HG02852 (cell line): ENCODE results near the gene C5AR1.
"Not testable (repeated sequence)": the region's sequence is repeated elsewhere in the genome, so short reads cannot be mapped to it uniquely, and the experiment has no call there.

ENCODE experiments used
- ATAC-seq: cut with Tn5 transposase; IDR thresholded peaks from one replicate; pipeline ENCODE4 v1.9.1; 2021; ENCODE audit warnings: mild to moderate bottlenecking, moderate library complexity; ENCODE audit not compliant: unreplicated experiment

The C5AR1 gene

DNA sequence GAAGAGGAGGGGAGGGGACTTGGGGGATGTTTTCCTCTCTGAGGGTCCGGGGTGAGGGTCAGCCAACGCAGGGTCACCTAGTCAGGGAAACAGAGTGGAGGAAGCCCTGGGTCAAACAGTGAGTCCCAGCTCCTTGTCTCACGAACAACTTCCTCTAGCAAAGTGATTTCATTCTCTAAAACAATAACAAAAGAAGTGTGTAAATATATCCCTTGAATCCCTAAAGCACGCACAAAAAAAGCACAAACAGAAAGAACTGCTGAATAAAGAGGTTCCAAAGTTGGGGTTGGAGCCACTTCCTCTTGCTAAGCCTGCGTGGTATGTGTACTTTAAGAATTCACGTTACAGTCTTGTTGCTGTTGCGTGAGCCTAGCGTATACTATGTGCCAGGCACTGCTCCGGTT, 20.8 kb downstream of the C5AR1 start:
- ATAC-seq = no peak

DNA sequence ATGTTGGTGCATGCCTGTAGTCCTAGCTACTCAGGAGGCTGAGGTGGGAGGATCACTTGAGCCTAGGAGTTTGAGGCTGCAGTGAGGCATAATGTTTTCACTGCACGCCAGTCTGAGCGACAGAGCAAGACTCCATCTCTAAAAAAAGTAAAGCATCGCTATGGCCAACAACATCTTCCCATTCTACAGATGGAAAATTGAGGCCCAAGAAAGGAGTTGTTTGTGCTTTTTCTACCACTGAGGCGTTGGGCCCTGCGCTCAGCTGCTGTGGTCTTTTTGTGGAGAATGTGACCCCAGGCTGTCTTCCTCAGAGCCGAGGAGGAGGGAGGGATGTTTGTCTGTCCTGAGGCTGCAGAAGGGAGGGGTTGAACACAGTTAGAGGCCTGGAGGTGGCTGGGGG, 21.8 kb downstream of the C5AR1 start:
- ATAC-seq = no peak

DNA sequence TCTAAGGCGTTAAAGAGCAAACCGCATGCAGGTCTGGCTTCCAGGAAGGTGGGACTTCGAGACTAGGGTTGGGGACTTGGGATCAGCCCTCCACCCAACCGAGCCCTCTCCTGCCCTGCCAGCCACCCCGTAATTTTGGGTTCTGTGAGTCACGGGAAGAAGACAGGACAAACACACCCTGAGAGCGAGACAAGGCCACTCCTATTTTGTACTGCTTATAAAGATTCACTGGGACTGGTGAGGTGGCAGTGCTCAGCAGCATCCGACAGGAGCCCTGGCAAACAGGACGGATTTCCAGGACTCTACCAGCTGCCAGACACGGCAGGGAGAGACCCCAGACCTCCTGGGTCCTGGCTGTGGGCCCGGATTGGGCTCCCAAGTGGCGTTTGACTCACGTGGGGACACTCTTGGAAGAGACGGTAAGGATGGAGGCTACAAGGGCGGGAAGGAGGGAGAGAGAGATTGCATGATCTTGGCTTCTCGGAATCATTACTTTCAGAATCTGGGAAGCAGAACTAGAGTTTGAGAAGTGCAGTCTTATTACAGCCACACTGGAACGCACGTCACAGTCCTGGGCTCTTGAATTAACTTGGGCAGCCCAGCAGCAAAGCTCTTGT, 22.4 kb downstream of the C5AR1 start, which contains the start of gene C5AR2:
C5AR2 (plus strand) TSS at position 245 of the 617 bp plus-strand sequence. CDS start 8,625 bp downstream, outside the sequence.
- ATAC-seq = no peak

DNA sequence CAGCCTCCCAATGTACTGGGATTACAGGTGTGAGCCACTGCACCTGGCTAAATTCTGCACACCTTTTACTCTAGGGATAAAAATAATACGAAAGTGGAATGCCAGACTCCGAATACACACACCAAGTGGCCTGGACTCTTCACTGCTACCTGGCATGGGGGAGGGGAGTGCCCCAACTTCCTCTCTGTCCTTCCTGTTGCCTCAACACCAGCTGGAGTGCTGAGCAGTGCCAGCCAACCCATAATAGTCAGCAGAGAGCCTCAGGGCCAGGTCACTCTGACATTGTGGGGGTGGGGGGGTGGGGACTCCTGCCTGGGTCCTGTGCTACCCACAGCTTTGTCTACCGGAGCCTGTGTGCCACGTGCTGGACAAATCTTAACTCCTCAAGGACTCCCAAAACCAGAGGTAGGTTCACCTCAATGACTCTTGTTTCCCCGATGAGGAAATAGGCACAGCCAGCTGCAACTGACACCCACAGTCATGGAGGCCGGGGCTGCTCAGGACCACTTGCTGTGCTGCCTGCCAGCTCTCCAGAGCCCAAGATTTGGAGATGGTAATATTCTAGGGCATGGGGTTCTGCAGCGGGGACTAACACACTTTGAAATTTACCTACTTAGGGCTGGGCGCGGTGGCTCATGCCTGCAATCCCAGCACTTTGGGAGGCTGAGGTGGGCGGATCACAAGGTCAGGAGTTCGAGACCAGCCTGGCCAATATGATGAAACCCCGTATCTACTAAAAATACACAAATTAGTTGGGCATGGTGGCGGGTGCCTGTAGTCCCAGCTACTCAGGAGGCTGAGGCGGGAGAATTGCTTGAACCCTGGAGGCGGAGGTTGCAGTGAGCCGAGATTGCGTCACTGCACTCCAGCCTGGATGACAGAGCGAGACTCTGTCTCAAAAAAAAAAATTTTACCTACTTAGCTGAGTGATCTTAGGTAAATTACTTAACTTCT, 27.4 kb downstream of the C5AR1 start:
- ATAC-seq = not testable (repeated sequence)

DNA sequence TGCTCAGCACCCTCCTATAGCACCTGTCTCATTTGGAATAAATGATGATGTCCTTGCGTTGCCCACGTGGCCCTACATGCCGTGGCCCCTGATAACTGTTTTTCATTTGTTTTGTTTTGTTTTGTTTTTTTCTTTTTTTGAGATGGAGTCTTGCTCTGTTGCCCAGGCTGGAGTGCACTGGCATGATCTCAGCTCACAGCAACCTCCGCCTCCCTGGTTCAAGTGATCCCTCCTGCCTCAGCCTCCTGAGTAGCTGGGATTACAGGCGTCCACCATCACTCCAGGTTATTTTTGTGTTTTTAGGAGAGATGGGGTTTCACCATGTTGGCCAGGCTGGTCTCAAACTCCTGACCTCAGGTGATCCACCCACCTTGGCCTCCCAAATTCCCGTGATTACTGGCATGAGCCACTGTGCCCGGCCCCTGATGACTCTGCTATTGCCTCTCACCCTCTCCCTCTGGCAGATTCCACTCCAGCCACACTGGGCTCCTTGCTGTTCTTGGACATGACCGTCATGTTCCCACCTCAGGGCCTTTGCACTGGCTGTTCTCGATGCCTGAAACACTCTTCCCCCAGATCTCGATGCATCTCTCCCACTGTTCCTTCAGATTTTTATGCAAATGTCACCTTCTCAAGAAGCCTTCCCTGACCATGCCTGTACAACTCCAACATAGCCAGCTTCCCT, 29.7 kb downstream of the C5AR1 start:
- no peak for ATAC-seq

DNA sequence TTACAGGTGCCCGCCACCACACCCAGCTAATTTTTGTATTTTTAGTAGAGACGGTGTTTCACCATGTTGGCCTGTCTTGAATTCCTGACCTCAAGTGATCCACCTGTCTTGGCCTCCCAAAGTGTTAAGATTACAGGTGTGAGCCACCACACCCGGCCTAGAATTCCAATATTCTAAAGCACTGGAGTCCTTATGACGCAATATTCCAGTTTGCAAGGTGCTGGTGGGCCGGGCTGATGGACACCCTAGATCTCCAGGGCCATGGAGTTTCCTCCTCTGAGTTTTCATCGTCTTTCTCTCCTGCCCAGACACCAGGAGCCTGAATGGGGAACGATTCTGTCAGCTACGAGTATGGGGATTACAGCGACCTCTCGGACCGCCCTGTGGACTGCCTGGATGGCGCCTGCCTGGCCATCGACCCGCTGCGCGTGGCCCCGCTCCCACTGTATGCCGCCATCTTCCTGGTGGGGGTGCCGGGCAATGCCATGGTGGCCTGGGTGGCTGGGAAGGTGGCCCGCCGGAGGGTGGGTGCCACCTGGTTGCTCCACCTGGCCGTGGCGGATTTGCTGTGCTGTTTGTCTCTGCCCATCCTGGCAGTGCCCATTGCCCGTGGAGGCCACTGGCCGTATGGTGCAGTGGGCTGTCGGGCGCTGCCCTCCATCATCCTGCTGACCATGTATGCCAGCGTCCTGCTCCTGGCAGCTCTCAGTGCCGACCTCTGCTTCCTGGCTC, 31.0 kb downstream of the C5AR1 start:
- ATAC-seq = no peak

DNA sequence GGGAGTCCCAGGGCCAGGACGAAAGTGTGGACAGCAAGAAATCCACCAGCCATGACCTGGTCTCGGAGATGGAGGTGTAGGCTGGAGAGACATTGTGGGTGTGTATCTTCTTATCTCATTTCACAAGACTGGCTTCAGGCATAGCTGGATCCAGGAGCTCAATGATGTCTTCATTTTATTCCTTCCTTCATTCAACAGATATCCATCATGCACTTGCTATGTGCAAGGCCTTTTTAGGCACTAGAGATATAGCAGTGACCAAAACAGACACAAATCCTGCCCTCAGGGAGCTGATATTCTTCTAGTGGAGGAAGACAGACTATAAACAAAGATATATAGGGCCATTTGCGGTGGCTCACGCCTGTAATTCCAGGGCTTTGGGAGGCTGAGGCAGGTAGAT, 32.1 kb downstream of the C5AR1 start:
- ATAC-seq = no peak

DNA sequence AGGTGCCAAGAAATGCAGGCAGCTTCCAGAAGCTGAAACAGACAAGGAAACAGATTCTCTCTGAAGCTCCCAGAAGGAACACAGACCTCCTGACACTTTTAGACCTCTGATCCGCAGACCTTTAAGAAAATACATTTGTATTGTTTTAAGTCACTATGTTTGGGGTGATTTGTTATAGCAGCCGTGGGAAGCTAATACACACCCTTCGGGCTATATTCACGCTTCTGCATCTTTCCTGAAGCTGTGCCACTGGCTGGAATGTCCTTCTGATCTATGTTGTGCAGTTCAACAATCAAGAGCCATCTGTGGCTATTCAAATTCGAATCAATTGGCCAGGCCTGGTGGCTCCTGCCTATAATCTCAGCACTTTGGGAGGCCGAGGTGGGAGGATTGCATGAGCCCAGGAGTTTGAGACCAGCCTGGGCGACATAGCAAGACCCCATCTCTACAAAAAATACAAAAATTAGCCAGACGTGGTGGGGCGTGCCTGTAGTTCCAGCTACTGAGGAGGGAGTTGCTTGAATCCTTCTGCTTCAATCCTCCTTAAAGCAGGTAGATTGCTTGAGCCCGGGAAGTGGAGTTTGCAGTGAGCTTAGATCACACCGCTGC, 33.6 kb downstream of the C5AR1 start:
- no peak for ATAC-seq

DNA sequence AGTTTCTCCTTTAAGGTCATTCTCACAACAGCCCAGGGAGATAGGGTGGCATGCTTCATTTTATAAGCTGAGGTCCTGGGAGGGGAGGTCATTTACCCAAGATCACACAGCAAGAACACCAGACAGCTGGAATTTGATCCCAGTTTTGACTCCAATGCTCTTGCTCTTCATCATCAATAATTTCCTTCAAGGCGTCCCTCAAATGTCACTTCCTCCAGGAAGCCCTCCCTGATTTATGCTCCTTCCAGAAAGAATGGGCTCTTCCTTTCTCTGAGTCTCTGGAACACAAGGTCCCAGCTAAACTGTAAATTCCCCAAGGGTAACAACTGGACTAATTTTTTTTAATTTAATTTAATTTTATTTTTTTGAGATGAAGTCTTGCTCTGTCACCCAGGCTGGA, 34.8 kb downstream of the C5AR1 start:
- no peak for ATAC-seq

DNA sequence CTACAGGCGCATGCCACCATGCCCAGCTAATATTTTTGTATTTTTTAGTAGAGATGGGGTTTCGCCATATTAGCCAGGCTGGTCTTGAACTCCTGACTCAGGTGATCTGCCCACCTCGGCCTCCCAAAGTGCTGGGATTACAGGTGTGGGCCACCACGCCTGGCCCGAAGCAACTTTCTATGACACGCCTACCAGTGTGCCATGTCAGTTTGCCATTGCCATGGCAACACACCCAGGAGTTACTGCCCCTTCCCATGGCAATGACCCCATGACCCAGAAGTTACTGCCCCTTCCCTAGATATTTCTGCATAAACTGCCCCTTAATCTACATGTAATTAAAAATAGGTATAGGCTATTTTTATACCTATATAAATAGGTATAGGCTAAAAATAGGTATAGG, 36.4 kb downstream of the C5AR1 start:
- ATAC-seq = not testable (repeated sequence)

DNA sequence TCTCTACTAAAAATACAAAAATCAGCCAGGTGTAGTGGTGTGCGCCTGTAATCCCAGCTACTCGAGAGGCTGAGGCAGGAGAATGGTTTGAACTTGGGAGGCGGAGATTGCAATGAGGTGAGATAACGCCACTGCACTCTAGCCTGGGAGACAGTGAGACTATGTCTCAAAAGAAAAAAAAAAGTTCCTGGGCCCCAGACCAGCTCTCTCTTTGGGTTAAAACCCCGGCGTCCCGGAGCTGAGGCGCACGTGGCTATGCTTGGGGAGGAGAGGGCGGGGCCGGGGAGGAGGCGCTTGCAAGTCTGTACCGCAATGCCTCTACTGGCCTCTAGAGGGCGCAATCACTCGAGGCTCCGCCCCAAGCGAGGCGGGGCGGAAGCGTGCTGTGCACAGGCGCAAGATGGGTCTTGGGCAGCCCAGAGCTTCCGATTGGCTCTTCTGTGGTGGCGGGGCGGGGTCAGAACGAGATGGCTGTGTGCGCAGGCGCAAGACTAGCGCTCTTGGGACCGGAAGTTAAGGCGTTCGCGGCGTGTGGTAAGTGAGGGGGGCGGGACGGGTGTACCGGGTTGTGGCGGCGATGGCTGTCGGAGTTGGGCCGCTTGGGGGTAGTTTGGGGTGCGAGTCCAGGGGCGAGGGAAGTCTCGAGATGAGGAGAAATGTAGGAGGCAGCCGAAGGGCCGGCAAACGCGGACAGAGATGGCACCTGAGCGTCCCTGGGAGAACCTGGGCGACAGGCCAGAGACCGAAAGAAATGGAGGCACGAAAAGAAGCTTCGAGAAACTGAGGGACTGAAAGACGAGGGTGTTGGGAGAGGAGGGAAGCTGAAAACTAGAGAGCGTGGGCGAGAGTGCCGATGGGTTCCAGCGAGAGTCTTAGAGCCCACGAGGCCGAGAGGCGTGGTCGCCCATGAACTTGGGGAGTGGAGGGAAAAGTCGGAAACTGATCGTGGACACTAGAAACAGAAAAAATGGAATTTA, 39.4 kb downstream of the C5AR1 start, which contains the start of gene DHX34:
DHX34 (plus strand) TSS at position 497 of the 977 bp plus-strand sequence. CDS start 3,716 bp downstream, outside the sequence.
- peak; percentile 89 for ATAC-seq

DNA sequence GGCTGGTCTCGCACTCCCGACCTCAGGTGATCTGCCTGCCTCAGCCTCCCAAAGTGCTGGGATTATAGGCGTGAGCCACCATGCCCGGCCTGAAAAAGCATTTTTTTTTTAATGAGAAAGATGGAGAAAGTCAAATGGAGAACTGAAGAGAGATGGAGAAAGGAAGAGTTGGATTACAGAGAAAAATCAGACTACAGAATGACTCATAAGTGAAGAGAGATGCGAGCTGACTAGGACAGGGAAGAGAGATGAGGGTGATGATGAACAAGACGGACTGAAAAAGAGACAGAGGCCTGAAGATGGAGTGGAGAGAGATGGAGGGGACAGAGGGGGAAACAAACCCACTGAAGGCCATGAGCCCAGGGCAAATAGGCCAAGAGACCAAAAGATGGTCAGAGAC, 41.0 kb downstream of the C5AR1 start:
- ATAC-seq = no peak

DNA sequence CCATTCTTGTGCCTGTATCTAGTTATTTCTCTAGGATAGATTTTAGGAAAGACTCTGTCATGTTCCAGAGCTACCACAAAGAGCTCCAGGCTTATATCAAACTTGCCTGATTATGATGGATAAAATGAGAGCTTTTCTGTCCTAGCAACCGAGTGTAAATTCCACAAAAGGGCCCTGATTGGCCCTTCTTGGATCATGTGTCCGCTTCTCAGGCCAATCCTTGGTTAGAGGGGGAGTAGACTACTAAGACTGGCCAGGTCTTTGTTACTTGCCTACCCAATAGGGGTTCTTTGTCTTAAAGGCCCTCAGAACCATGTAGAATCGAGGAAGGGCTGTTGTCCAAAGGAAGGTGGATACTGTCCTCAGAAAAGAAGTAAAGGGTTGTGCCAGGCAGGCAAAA, 41.9 kb downstream of the C5AR1 start:
- ATAC-seq = no peak

DNA sequence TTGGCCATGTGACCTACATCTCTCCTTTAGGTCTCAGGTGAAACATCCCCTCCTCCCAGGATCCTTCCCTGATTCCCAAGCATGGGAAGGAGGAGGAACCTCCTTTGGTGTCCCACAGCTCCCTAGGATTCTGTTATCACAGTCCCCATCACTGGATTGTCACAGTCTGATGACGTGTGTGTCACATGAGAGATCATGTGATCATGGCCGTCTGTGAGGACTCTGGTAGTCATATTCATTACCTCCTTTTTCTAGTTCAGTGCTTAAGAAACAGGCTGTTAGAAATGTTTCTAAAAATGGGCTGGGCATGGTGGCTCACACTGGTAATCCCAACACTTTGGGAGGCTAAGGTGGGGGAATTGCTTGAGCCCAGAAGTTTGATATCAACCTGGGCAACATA, 42.4 kb downstream of the C5AR1 start:
- ATAC-seq = no peak

DNA sequence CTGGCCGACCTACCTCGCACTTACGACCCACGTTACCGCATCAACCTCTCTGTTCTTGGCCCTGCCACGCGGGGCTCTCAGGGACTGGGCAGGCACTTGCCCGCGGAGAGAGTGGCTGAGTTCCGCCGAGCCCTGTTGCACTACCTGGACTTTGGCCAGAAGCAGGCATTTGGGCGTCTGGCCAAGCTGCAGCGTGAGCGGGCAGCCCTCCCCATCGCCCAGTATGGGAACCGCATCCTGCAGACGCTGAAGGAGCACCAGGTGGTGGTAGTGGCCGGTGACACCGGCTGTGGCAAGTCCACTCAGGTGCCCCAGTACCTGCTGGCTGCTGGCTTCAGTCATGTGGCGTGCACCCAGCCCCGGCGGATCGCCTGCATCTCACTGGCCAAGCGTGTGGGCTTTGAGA, 43.6 kb downstream of the C5AR1 start:
- no peak for ATAC-seq

DNA sequence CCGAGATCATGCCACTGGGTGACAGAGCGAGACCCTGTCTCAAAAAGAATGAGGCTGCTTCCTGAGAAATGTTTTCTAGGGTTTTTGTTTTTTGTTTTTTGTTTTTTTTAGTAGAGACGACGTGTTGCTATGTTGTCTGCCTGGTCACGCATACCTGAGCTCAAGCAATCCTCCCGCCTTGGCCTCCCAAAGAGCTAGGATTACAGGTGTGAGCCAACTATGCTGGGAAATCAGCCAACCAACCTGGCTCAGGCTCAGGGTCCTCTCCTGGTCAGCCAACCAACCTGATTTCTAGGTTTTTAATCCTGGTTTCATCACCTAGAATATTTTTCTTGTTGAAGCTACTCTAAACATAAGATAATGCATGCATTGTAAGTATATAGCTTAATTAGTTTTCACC, 47.2 kb downstream of the C5AR1 start:
- ATAC-seq = no peak

DNA sequence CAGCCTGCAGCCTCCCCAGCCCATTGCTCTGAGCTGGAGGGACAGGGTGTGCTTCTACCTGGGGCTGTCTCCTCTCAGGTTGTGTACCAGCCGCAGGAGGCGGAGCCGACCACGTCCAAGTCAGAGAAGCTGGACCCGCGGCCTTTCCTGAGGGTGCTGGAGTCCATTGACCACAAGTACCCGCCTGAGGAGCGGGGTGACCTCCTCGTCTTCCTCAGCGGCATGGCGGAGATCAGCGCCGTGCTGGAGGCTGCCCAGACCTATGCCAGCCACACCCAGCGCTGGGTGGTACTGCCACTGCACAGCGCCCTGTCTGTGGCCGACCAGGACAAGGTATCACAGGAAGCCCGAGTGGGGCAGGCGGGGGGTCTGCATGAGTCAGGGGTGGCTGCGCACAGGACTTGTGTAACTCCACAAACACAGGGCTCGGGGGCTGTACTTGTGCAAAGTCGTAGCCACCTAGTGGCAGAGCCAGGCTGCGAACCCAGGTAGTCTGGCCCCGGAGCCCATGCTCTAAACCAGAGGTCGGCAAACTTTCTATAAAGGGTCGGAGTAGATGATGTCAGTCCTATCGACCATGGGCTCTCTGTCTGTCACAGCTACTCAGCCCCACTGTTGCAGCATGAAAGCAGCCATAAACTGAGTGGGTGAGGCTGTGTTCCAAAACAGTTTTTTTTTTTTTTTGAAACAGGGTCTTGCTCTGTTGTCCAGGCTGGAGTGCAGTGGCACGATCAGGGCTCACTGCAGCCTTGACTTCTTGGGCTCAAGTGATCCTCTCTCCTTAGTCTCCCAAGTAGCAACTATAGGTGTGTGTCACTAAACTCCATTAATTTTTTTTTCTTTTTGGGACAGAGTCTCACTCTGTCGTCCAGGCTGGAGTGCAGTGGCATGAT, 48.4 kb downstream of the C5AR1 start:
- ATAC-seq = no peak

DNA sequence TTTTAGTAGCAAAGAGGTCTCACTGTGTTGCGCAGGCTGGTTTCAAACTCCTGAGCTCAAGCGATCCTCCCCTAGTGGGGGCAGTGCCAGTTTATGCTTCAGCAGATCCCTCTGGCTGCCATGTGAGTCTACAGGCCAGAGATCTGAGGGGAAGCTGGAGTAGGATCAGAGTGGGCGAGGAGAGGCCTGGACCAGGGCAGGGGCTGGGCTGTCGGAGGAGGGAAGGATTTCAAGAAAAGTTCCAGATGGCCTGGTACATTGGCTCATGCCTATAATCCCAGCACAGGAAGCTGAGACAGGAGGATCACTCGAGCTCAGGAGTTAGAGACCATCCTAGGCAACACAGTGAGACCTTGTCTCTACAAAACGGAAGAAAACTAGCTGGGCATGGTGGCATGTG, 49.3 kb downstream of the C5AR1 start:
- no peak for ATAC-seq
